ENCODE data around the gene CHDH. TPM values are rescaled to one million over a fixed set of nuclear protein-coding genes. Genes with fewer than 3 reads are reported as not detected.

Gene CHDH
- polyA plus RNA-seq = 0.75 and 1.2 TPM in 2 replicates

GRCh38 chr3:53846134-53846850 is at the start of gene CHDH, which contains the start of gene IL17RB:
CHDH (minus strand) TSS chr3:53846419; CDS start chr3:53824008, 22,411 bp downstream.
IL17RB (plus strand) TSS chr3:53846568; CDS start chr3:53846589, 21 bp downstream.

GRCh38 chr3:53891497-53892285 is 45.5 kb upstream of the CHDH start, which contains the start of gene SELENOK:
SELENOK (minus strand) TSS chr3:53891859.

GRCh38 chr3:53881691-53882593 is 35.7 kb upstream of the CHDH start, which contains the start of gene ACTR8:
ACTR8 (minus strand) TSS chr3:53882152; CDS start chr3:53882101, 51 bp downstream.

Other genes starting within 250 kb of the CHDH start
- 4.7 and 5.1 TPM in 2 replicates for gene IL17RB, start 149 bp upstream of the CHDH start, polyA plus RNA-seq
- gene ACTR8, start 35.7 kb upstream of the CHDH start, polyA plus RNA-seq = 10.9 and 12.2 TPM in 2 replicates
- 832 and 857 TPM in 2 replicates for gene SELENOK, start 45.4 kb upstream of the CHDH start, polyA plus RNA-seq